ENCODE measurements around the gene EYA2. TPM values are rescaled to one million over a fixed set of nuclear protein-coding genes. Genes with fewer than 3 reads are reported as not detected.

Gene EYA2
- polyA plus RNA-seq, 3 donors, result 0.04 to 0.16 TPM; not detected in 1

DNA sequence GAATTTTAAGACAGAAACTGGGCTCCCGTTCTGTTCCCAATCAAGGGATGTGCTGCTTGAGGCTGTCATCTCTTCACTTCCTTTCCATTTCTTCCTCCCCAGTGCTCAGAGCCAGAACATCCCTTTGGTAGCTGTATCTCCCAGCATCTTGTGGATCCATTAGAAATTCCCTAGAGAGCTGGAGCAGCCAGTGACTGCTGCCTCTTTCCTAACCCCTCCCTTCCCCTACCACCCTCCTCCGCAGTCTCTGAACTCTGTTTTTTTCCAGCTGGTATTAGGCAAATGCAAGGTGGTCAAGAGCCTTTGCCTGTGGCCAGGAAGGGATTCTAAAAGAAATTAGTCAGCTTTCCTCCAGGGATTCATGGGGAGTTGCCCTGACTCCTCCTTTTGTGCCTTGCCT, 208.0 kb downstream of the EYA2 start:
- Histone ChIP-seq H3K4me1 (ENCODE audit: control insufficient read depth in 1 of 2, insufficient read depth in 2 of 2, low read length in 2 of 2) (peaks cover under 1% of the 10 kb centered on the region in 2 donors), H3K27me3 (ENCODE audit: control insufficient read depth in 2 of 2, insufficient read depth in 2 of 2, low read length in 2 of 2) (no peaks in the 10 kb centered on the region), H3K27ac (ENCODE audit: low read depth in 1 of 2, low read length in 2 of 2) (no peak overlapping the region), H4K20me1 (ENCODE audit: insufficient read depth, low read length) (no peaks in the 10 kb centered on the region), H3K36me3 (replicated peaks in 1 of 2; ENCODE audit: control insufficient read depth in 1 of 2, insufficient read depth in 2 of 2, low read length in 2 of 2) (no peaks in the 10 kb centered on the region), H2AFZ (ENCODE audit: insufficient read depth, low read depth, low read length, poor library complexity, severe bottlenecking) (no peak overlapping the region), H3K9me3 (replicated peaks in 1 of 2; ENCODE audit: control insufficient read depth in 1 of 2, insufficient read depth in 1 of 2, low read length in 2 of 2) (peaks cover 28 to 29% of the 10 kb centered on the region in 2 donors), H3K4me2 (replicated peaks; ENCODE audit: extremely low read depth, low read length, poor library complexity, severe bottlenecking) (no peak overlapping the region), H3K4me3 (replicated peaks in 1 of 3; ENCODE audit: low read depth in 2 of 3, low read length in 3 of 3) (no peak overlapping the region), H3K79me2 (ENCODE audit: insufficient read depth, low read length) (no peaks in the 10 kb centered on the region), H3K9ac (ENCODE audit: insufficient read depth, low read length, poor library complexity, severe bottlenecking) (no peak overlapping the region)
- H3K4me3 Mint-ChIP-seq, result no peak overlapping the region
- DNase-seq, result no peak
- peaks cover 0 to 15% (median 9%) of the 10 kb centered on the region in 3 donors for H3K27me3 Mint-ChIP-seq (ENCODE audit: low read depth in 3 of 3)
- intact Hi-C loops (cut with micrococcal nuclease), result no loop called here
- H3K36me3 Mint-ChIP-seq, result no peaks in the 10 kb centered on the region
- H3K9me3 Mint-ChIP-seq, result peaks cover 21 to 59% (median 31%) of the 10 kb centered on the region in 7 donors
- WGBS (ENCODE audit: insufficient coverage), result 89% methylated on average over 1 of the region's 2 CpGs
- H3K27ac Mint-ChIP-seq, result no peak overlapping the region
- no peak for TF ChIP-seq CTCF (IDR thresholded peaks at IDR 0.05)
- peaks cover 2% of the 10 kb centered on the region for H3K4me1 Mint-ChIP-seq

GRCh38 chr20:47106786-47107185, 212.1 kb downstream of the EYA2 start:
- Mint-ChIP-seq H3K9me3 (peaks cover 23 to 65% (median 51%) of the 10 kb centered on the region in 7 donors), H3K4me3 (no peak overlapping the region)

More at GRCh38 chr20:47106786-47107185, 212.1 kb downstream of the EYA2 start:
- WGBS (ENCODE audit: insufficient coverage), result 100% methylated on average over 1 of the region's 7 CpGs
- Histone ChIP-seq H3K9me3 (replicated peaks in 1 of 2; ENCODE audit: control insufficient read depth in 1 of 2, insufficient read depth in 1 of 2, low read length in 2 of 2) (peaks cover 35 to 54% of the 10 kb centered on the region in 2 donors), H3K27ac (ENCODE audit: low read depth in 1 of 2, low read length in 2 of 2) (no peak overlapping the region), H3K79me2 (ENCODE audit: insufficient read depth, low read length) (no peaks in the 10 kb centered on the region), H3K9ac (ENCODE audit: insufficient read depth, low read length, poor library complexity, severe bottlenecking) (no peak overlapping the region), H3K27me3 (ENCODE audit: control insufficient read depth in 2 of 2, insufficient read depth in 2 of 2, low read length in 2 of 2) (no peaks in the 10 kb centered on the region), H3K4me1 (ENCODE audit: control insufficient read depth in 1 of 2, insufficient read depth in 2 of 2, low read length in 2 of 2) (peaks cover 8 to 12% of the 10 kb centered on the region in 2 donors), H2AFZ (ENCODE audit: insufficient read depth, low read depth, low read length, poor library complexity, severe bottlenecking) (no peak overlapping the region), H3K4me2 (replicated peaks; ENCODE audit: extremely low read depth, low read length, poor library complexity, severe bottlenecking) (no peak overlapping the region), H3K4me3 (replicated peaks in 1 of 3; ENCODE audit: low read depth in 2 of 3, low read length in 3 of 3) (no peak overlapping the region), H3K36me3 (replicated peaks in 1 of 2; ENCODE audit: control insufficient read depth in 1 of 2, insufficient read depth in 2 of 2, low read length in 2 of 2) (no peaks in the 10 kb centered on the region), H4K20me1 (ENCODE audit: insufficient read depth, low read length) (no peaks in the 10 kb centered on the region)
- no peak for TF ChIP-seq CTCF (IDR thresholded peaks at IDR 0.05)
- peaks cover 9% of the 10 kb centered on the region for H3K4me1 Mint-ChIP-seq
- no peaks in the 10 kb centered on the region for H3K36me3 Mint-ChIP-seq
- intact Hi-C loops (cut with micrococcal nuclease), result no loop called here
- peak overlapping the region in 2 of 7 donors; percentile 15 to 17 for H3K27ac Mint-ChIP-seq
- no peak for DNase-seq
- H3K27me3 Mint-ChIP-seq (ENCODE audit: low read depth in 3 of 3), result peaks cover 5 to 9% (median 7%) of the 10 kb centered on the region in 3 donors

Data from CD14-positive monocyte (primary cell).